ENCODE measurements around the gene ANKEF1. TPM values are rescaled to one million over a fixed set of nuclear protein-coding genes. Genes with fewer than 3 reads are reported as not detected.
A peak's percentile ranks its signal among the peaks of the same experiment; 100 is the strongest.

Gene ANKEF1
- total RNA-seq, 1 donor from 2014 or later, result 4.2 TPM

GRCh38 chr20:10005885-10006284 lies 28.9 kb upstream of the ANKEF1 start:
- no peak for TF ChIP-seq CTCF (IDR thresholded peaks at IDR 0.05; ENCODE audit: insufficient read depth, low read length, severe bottlenecking)
- FAIRE-seq, result no peak
- no peaks in the 10 kb centered on the region for H3K27me3 ChIP-seq (ENCODE audit: control insufficient read depth, insufficient read depth, low read length)
- no peak overlapping the region for H3K4me3 ChIP-seq (ENCODE audit: low read depth, low read length)
- no peaks in the 10 kb centered on the region for H3K36me3 ChIP-seq (ENCODE audit: control insufficient read depth, insufficient read depth, low read length)
- DNase-seq (ENCODE audit: low read depth), result no peak

GRCh38 chr20:10006447-10007090 lies 28.2 kb upstream of the ANKEF1 start:
- no peak for DNase-seq (ENCODE audit: low read depth)
- no peaks in the 10 kb centered on the region for H3K36me3 ChIP-seq (ENCODE audit: control insufficient read depth, insufficient read depth, low read length)
- H3K27me3 ChIP-seq (ENCODE audit: control insufficient read depth, insufficient read depth, low read length), result no peaks in the 10 kb centered on the region
- no peak for FAIRE-seq
- TF ChIP-seq CTCF (IDR thresholded peaks at IDR 0.05; ENCODE audit: insufficient read depth, low read length, severe bottlenecking), result no peak
- no peak overlapping the region for H3K4me3 ChIP-seq (ENCODE audit: low read depth, low read length)

GRCh38 chr20:10007158-10007557 lies 27.6 kb upstream of the ANKEF1 start:
- FAIRE-seq (no peak), DNase-seq (ENCODE audit: low read depth) (no peak)
- no peaks in the 10 kb centered on the region for H3K27me3 ChIP-seq (ENCODE audit: control insufficient read depth, insufficient read depth, low read length)
- H3K4me3 ChIP-seq (ENCODE audit: low read depth, low read length), result no peak overlapping the region
- TF ChIP-seq CTCF (IDR thresholded peaks at IDR 0.05; ENCODE audit: insufficient read depth, low read length, severe bottlenecking), result no peak
- H3K36me3 ChIP-seq (ENCODE audit: control insufficient read depth, insufficient read depth, low read length), result no peaks in the 10 kb centered on the region

GRCh38 chr20:10007747-10008146 lies 27.0 kb upstream of the ANKEF1 start:
- DNase-seq (ENCODE audit: low read depth) (no peak), FAIRE-seq (peak; percentile 36)
- H3K27me3 ChIP-seq (ENCODE audit: control insufficient read depth, insufficient read depth, low read length), result no peaks in the 10 kb centered on the region
- no peak for TF ChIP-seq CTCF (IDR thresholded peaks at IDR 0.05; ENCODE audit: insufficient read depth, low read length, severe bottlenecking)
- H3K4me3 ChIP-seq (ENCODE audit: low read depth, low read length), result no peak overlapping the region
- H3K36me3 ChIP-seq (ENCODE audit: control insufficient read depth, insufficient read depth, low read length), result no peaks in the 10 kb centered on the region

- FAIRE-seq (no peak), DNase-seq (ENCODE audit: low read depth) (no peak)
- H3K27me3 ChIP-seq (ENCODE audit: control insufficient read depth, insufficient read depth, low read length), result no peaks in the 10 kb centered on the region
- H3K4me3 ChIP-seq (ENCODE audit: low read depth, low read length), result no peak overlapping the region
- no peaks in the 10 kb centered on the region for H3K36me3 ChIP-seq (ENCODE audit: control insufficient read depth, insufficient read depth, low read length)
- TF ChIP-seq CTCF (IDR thresholded peaks at IDR 0.05; ENCODE audit: insufficient read depth, low read length, severe bottlenecking), result no peak
Measured at GRCh38 chr20:10012464-10012863, 22.3 kb upstream of the ANKEF1 start.

GRCh38 chr20:10014431-10014830 lies 20.4 kb upstream of the ANKEF1 start:
- no peak for TF ChIP-seq CTCF (IDR thresholded peaks at IDR 0.05; ENCODE audit: insufficient read depth, low read length, severe bottlenecking)
- no peaks in the 10 kb centered on the region for H3K36me3 ChIP-seq (ENCODE audit: control insufficient read depth, insufficient read depth, low read length)
- FAIRE-seq (no peak), DNase-seq (ENCODE audit: low read depth) (no peak)
- H3K4me3 ChIP-seq (ENCODE audit: low read depth, low read length), result no peak overlapping the region
- H3K27me3 ChIP-seq (ENCODE audit: control insufficient read depth, insufficient read depth, low read length), result no peaks in the 10 kb centered on the region

Data from bronchial epithelial cell (primary cell).